ENCODE data around the gene VKORC1L1.
"Not testable (repeated sequence)": the region's sequence is repeated elsewhere in the genome, so short reads cannot be mapped to it uniquely, and the experiment has no call there.

Gene VKORC1L1

DNA sequence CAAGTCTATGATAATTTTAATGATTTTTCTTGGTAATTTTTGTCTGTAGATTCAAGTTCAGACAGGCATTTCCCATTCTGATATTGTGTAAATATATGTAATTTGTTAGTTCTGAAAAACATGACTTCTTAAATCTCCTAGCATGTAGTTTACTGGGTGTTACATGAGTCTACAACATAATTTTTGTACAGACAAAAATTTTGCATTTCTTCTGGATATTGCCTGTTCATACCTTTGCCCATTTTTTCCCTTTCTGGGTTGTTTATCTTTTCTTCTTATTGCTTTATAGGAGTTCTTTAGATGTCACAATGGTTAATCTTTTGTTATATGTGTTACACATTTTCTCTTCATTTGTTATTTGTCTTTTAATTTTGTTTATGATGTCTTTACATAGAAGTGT is 12.1 kb downstream of the VKORC1L1 start:
- not testable (repeated sequence) for DNase-seq (ENCODE audit: low read depth in 2 of 3, low spot score in 2 of 3)

DNA sequence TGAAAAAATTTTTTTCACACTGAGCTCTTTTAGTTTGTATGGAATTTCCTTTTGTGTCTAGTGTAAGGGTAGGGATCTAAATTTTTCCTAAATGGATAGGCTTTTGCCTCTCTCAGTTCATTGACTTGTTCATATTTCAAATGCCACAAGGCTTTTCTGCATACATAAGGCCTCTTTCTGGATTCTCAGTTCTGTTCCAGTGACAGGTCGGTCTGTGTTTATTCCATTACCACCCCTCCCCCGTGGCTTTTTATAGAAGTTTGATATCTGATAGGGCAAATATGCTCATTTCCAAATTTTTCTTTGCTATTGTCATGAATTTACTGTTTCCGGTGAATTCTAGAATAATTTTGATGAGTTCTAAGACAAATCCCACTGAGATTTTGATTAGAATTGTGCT is 12.7 kb downstream of the VKORC1L1 start:
- not testable (repeated sequence) for DNase-seq (ENCODE audit: low read depth in 2 of 3, low spot score in 2 of 3)

DNA sequence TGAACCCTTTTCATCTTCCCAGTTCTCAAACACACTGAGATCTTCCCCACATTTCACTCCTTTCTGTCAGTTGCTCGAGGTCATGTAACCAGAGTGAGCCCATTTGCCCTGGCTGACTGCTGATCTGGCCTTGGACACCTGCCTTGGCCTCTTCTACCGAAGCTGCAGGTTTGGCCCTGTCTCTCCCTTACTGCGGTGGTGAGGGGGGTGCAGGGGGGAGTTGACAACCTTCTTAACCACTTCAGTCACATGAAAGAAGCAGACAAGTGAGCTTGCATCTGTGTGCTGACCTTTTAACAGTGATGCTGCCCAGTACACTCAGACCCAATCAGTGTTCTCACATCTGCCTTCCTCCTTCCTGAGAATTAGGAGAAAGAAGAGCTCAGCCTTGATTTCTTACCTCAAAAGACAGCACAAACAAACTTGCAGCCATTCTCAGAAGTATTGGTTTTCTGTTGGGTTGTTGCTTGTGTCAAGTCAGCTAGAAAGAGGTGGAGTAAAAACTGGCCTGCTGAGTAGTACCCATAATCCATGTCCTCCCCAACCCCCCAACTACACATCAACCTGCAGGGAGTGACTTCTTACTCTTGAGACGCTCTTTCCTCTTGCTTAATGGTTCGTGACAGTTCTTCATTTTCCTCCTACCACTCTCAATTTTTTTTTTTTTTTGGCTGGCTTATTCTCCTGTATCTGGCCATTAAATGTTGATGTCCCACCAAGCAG is 15.7 kb downstream of the VKORC1L1 start:
- DNase-seq (ENCODE audit: low read depth in 2 of 3, low spot score in 2 of 3): not testable (repeated sequence)

DNA sequence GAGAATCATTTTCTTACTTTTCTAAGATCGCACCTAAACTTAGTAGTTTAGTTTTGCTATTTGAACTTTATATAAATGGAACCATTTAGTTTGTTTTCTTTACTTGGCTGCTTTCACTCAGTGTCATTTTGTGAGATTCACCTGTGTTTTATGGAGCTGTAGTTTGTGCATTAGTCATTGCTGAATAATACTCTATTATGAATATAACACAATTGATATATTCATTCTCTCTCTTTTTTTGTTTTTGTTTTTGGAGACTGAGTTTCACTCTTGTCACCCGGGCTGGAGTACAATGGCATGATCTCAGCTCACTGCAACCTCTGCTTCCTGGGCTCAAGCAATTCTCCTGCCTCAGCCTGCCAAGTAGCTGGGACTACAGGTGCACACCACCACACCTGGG is 16.8 kb downstream of the VKORC1L1 start:
- not testable (repeated sequence) for DNase-seq (ENCODE audit: low read depth in 2 of 3, low spot score in 2 of 3)

DNA sequence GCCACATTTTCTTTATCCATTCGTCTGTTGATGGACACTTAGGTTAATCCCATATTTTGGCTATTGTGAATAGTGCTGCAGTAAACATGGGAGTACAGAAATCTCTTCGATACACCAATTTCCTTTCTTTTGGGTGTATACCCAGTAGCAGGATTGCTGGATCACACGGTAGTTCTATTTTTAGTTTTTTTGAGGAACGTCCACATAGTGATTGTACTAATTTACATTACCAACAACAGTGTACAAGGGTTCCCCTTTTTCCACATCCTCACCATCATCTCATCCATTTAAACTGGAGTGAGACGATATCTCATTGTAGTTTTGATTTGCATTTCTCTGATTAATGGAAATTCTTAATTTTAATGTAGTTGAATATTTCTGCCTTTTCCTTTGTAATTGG is 19.3 kb downstream of the VKORC1L1 start:
- no peak for DNase-seq (ENCODE audit: low read depth in 2 of 3, low spot score in 2 of 3)

DNA sequence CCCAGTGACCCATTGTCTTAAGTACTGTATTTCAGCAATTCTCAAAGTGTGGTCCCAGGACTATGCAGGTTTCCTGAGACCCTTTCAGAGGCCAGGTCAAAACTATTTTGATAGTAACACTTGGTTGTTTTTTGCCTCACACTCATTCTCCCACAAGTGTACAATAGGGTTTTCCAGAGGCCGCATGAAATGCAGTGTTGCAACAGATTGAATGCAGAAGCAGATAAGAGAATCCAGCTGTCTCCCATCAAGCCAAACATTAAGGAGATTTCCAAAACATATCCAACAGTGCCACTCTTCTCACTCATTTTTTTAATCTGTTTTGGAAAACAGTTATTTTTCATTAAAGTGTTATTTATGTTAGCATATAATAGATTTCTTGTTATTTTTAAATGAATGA is 20.0 kb downstream of the VKORC1L1 start:
- DNase-seq (ENCODE audit: low read depth in 2 of 3, low spot score in 2 of 3): no peak

DNA sequence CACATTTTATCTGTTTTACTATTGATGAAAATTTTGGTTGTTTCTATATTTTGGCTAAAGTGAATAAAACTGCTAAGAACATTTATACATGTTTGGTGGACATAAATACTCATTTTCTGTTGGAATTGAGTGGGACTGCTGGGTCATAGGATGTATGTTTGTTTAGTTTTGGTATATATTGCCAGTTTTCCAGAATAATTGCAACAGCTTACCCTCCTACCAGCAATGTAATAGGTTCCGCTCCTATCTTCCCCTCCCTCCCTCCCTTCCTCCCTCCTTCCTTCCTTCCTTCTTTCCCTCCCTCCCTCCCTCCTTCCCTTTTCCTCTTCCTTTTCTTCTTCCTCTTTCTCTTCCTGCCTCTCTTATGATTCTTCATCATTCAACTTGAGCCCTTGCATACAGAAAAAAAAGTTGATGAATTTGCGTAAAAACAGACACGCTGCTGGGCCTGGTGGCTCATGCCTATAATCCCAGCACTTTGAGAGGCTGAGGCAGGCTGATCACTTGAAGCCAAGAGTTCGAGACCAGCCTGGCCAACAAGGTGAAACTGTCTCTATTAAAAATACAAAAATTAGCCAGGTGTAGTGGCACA is 23.5 kb downstream of the VKORC1L1 start:
- DNase-seq (ENCODE audit: low read depth in 2 of 3, low spot score in 2 of 3): no peak

DNA sequence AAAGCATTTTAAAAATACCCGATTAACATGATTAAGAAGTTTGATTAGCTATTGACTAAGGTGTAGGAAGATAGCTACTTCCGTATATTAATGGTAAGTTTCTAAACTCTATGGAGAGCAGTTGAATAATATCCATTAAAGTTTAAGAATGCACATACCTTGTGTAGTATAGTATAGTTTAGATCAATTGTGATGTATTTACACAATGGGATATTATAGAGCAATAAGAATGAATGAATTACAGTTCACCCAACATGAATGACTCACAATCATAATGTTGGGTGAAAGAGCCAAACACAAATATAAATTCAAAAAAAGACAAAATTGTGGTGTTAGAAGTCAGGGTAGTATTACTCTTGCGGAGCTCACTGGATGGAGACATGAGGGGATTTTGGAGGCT is 24.4 kb downstream of the VKORC1L1 start:
- DNase-seq (ENCODE audit: low read depth in 2 of 3, low spot score in 2 of 3): not testable (repeated sequence)

DNA sequence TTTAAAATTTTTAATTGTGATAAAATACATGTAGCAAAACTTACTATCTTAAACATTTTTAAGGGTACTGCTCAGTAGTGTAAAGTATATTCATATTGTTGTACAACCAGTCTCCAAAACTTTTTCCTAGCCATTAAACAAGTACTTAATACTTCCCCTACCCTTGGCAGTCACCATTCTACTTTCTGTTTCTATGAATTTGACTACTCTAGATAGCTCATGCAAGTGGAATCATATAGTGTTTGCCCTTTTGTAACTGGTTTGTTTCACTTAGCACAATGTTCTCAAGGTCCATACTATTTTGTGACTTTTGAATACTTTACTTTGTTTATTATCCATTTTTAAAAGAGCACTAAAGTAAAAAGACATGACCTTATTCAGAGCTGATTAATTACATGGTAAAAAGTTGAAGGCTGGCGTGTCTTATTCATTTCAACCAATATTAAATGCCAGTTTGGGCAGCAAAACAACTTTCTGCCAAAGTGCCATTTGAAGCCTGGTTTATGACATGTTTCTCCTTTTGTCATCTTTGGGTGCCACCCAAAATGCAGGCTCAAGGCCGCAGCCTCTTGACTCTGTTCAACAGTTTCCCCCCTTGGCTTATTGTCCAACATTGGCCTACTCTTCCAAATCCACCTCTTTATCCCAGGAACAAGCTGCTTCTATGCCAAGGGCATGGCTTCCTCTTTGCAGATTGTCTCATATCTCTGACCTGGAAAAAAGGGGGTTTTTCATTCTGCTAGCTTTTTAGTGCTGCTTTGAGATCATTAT is 26.0 kb downstream of the VKORC1L1 start:
- DNase-seq (ENCODE audit: low read depth in 2 of 3, low spot score in 2 of 3): not testable (repeated sequence)

DNA sequence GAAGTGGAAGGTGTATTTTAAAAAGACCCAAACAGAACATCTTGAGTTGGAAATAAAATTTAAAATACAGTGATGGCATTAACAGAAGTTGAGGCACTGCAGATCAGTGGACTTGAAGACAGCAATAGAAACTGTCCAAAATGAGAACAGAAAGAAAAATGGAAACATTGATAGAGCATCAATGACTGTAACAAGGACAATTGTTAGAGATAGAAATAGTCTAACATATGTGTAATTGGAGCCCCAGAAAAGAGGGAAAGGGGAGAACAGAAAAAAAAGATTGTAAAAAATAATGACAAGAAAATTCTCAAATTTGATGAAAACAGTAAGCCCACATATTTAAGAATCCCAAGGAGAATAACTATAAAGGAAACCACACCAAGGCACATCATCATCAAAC is 29.4 kb downstream of the VKORC1L1 start:
- no peak for DNase-seq (ENCODE audit: low read depth in 2 of 3, low spot score in 2 of 3)

DNA sequence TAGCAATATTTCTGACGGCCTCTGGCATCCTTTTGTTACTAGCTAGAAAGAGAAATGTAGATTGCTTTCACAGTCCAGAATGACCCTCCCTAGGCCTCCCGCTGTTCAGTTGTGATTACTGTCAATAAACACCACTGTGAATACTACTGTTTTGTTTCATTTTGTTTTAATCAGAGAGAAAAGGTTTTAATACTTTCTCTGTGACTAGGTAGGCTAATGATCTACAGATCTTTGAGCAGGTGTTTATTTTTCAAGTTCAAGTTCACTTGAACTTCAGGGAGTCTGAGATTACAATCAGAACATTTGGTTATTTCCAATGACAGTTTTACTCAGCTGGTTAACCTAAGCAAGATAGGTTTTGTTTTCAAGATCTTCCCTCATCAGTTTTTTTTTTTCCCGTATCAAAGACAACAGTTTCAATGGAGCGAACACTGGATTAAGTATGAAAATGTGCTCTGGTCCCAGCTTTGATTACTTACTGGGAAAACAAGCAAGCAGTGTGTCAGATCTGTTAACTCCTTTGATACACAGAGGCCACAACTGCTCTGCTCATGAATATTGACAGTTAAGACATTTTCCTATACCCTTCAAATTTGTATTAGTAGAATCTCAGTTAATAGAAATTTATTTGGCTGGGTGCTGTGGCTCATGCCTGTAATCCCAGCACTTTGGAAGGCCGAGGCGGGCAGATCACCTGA is 34.8 kb downstream of the VKORC1L1 start:
- no peak for DNase-seq (ENCODE audit: low read depth in 2 of 3, low spot score in 2 of 3)

DNA sequence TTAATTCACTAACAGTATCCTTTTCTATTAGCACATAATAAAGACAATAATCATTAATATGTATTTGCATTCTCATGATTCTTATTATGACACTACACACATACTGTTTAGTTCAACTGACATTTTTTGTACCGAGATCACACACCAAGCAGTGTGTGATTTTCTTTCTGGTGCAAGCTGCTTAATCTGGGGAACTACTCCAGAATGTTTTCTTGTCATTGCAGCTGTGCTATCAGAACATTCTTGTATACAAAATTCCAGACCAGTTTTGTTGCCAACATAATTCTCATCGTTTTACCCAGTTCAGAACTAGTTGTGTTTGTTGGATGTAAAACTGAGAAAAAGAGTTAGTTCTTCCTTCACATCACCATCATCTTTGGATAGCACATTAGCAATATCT is 37.4 kb downstream of the VKORC1L1 start:
- DNase-seq (ENCODE audit: low read depth in 2 of 3, low spot score in 2 of 3): no peak

DNA sequence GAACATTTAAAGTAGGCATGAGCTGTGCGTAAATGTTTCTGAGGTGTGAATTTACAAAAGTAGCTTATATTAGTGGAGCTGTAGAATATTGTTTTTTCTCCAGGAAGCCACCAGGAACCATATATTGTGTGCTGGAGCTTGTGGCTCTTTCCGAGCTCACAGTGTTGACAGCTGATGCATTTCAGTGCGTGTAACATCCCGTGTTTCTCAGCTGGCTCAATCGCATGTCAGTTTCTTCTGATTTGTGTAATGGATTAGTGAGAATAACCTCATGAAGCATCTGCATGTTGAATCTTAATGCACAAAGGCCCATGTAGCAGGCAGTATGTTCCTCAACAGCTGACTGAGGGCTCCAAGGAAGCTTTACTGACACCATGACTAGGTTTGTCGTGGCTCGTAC is 39.4 kb downstream of the VKORC1L1 start:
- DNase-seq (ENCODE audit: low read depth in 2 of 3, low spot score in 2 of 3): no peak

DNA sequence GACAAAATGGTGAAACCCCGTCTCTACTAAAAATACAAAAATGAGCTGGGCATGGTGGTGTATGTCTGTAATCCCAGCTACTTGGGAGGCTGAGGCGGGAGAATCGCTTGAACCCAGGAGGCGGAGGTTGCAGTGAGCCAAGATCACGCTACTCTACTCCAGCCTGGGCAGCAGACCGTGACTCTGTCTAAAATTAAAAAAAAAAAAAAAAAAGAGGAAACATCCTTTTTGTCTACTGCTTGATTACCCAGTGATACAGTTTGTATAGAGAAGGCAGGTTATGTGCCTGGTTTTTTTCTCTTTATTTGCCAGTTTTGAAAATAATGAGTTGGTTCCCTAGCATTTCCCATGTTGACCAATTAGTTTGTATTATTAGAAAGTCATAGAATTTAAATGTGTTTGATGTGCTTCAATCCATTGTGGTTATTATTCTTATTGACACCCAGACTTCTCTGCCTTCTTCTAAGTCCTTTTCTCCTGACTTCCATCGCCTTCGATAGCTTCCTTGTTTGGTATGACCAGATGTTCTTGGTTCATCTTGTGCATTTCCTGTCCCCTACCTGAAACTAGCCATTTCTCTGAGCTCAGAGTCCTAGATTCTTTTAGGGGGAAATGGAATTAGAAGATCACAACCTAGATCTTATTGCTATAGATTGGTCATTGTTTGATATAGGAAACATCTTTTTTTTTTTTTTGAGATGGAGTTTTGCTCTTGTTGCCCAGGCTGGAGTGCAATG is 43.2 kb downstream of the VKORC1L1 start:
- no peak for DNase-seq (ENCODE audit: low read depth in 2 of 3, low spot score in 2 of 3)

DNA sequence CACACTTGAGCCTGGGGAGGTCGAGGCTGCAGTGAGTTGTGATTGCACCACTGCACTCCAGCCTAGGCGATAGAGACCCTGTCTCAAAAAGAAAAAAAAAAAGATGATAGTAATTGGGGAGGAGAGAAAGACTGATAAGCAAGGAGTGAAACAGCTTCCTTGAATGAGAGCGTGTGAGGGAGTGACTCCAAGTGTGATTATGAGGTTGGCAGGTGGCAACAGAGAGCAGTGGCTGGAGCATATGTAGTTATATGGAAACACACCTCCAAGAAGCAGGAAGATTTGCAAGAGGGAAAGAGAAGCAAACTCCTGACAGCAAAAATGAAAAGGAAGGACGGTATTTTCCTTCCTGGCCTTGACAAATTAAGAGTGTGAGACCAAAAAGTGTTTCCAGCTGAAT is 50.4 kb downstream of the VKORC1L1 start:
- DNase-seq (ENCODE audit: low read depth in 2 of 3, low spot score in 2 of 3): no peak

DNA sequence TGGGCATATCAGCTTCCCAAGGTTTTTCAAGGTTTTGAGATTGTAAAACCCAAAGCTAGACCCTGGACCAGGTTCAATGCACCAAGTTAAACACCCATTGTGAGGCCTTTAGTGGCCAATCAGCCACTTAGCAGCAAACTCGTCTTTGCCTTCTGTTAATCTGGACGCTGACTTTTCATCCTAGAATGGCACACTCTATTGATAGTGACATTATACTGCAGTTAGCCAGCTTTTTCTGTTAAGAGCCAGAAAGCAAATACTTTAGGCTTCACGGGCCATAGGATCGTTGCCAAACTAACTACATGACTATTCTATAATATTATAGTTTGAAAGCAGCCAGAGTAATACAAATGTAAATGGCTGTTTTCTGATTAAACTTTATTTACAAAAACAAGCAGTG is 51.3 kb downstream of the VKORC1L1 start:
- no peak for DNase-seq (ENCODE audit: low read depth in 2 of 3, low spot score in 2 of 3)

DNA sequence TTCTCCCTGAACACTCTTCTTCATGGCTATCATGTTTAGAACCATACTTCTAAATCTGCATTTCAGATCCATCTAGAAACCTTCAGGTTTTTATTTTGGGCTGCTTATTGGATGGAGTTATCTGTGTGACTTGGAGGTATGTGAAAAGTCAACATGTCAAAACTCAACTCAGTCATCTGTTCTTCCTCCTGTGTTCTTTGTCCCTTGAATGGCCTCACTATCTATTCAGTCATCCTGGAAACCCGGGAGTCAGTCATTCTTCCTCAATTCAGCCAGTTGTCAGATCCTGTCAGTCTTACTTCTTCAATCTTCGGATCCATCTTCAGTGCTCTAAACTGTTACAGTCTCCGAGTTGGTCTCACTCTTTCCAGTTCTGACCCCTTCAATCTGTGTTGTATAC is 52.2 kb downstream of the VKORC1L1 start:
- no peak for DNase-seq (ENCODE audit: low read depth in 2 of 3, low spot score in 2 of 3)

DNA sequence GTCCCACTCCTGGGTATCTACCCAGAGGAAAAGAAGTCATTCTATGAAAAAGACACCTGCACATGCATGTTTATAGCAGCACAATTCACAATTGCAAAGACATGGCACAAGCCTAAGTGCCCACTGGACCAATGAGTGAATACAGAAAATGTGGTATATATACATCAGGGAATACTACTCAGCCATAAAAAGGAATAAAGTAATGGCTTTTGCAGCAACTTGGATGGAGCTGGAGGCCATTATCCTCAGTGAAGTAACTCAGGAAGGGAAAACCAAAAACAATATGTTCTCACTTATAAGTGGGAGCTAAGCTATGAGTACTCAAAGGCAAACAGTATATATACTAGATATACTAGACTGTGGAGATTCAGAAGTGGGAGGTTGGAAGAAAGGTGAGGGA is 53.7 kb downstream of the VKORC1L1 start:
- DNase-seq (ENCODE audit: low read depth in 2 of 3, low spot score in 2 of 3): no peak

DNA sequence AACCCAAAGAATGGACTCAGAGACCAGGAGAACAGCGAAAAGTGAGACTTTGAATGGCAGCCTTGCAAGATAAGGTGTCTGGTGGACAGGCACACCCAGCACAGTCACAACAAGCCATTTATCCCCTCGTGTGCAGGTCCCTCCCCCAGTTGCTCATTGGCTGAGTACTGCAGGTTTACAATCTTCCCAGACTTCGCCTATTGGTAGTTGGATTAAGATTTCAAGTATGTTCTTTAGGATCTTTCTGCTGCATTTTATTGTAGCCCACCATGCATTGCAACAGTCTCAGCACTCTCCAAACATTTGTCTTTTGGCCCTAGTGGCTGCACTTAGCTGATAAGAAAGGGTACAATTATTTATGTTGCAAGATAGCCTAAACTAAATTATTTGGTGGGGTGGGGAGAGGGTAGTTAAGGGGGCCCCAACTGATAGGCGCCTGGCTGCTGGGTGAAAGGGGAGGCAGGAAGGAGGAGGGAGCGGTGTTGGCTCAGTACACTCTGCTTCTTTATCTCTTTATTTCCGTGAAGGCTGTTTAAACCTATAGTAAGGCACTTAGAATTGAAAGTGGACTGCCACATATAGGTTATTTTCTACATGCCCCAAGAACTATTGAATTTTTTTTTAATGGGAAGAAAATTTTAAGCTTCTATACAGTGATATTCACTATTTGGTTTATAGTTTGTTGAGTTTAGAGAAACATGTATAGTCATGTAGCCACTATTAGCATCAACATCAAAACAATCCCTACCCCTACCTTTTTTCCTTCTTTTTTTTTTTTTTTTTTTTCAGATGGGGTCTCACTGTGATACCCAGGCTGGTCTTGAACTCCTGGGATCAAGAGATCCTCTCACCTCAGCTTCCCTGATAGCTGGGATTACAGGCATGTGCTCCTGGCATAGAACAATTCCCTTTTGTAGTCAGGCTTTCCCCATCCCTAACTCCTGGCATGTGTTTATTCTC is 54.9 kb downstream of the VKORC1L1 start:
- no peak for DNase-seq (ENCODE audit: low read depth in 2 of 3, low spot score in 2 of 3)

DNA sequence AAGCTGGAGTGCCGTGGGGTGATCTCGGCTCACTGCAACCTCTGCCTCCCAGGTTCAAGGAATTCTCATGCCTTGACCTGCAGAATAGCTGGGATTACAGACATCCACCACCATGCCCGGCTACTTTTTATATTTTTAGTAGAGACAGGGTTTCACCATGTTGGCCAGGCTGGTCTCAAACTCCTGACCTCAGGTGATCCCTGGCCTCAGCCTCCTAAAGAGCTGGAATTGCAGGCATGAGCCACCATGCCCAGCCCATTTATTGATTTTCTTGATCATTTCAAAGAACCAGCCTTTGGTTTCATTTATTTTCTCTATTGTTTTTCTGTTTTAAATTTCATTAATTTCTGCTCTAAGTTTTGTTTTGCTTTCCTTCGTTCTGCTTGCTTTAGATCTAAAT is 58.8 kb downstream of the VKORC1L1 start:
- no peak for DNase-seq (ENCODE audit: low read depth in 2 of 3, low spot score in 2 of 3)
